HG02884 (cell line): ENCODE results near the gene TMEM222.
"Not testable (repeated sequence)": the region's sequence is repeated elsewhere in the genome, so short reads cannot be mapped to it uniquely, and the experiment has no call there.

ENCODE experiments used
- ATAC-seq: cut with Tn5 transposase; IDR thresholded peaks from one replicate; pipeline ENCODE4 v1.9.1; 2021; ENCODE audit warnings: mild to moderate bottlenecking, moderate library complexity; ENCODE audit not compliant: unreplicated experiment

TMEM222 gene, protein sequence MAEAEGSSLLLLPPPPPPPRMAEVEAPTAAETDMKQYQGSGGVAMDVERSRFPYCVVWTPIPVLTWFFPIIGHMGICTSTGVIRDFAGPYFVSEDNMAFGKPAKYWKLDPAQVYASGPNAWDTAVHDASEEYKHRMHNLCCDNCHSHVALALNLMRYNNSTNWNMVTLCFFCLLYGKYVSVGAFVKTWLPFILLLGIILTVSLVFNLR

DNA sequence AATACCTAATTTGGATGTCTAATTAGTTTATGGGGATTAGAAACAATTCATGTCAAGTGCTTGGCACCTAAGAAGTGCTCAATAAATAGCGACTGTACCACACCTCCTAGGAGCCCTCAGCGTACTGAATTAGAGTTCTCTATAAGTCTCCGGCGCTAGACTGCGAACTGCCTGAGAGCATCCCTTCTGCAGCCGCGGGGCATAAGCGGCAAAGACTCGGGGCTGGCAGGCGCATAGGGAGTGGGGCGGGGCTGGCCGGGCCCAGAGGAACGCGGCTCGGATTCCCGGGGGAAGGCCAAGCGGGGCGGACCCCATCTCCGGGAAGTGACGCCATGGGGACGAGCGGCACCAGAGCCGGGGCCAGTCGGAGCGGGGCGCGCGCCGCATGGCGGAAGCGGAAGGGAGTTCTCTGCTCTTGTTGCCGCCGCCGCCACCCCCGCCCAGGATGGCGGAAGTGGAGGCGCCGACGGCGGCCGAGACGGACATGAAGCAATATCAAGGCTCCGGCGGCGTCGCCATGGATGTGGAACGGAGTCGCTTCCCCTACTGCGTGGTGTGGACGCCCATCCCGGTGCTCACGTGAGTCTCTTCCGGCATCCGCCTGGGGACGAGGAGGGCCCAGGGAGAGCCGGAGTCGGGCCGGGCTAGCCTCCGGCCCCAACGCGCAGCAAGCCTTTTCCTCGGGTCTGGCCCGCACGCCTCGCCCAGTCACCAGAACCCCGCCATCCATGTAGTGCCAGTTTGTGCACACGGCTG is at the start of gene TMEM222:
Gene TMEM222, plus strand, starts transcription at position 351 of the 756 bp plus-strand sequence. Its CDS starts 35 bp downstream, at position 386.
- ATAC-seq, result peak; percentile 89

DNA sequence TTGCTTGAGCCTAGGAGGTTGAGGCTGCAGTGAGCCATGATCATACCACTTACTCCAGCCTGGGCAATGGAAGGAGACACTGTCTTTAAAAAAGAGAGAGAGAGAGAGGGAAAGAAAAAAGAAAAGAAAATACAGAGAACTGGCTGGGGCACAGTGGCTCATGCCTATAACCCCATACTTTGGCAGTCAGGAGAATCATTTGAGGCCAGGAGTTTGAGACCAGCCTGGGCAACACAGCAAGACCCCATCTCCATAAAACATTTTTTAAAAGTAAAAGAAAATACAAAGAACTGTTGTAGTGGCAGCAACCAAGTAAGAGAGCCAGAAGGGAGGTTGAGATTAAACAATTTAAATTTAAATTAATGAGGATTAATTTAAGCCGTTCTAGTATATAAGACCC is 47.8 kb upstream of the TMEM222 start:
- no peak for ATAC-seq

DNA sequence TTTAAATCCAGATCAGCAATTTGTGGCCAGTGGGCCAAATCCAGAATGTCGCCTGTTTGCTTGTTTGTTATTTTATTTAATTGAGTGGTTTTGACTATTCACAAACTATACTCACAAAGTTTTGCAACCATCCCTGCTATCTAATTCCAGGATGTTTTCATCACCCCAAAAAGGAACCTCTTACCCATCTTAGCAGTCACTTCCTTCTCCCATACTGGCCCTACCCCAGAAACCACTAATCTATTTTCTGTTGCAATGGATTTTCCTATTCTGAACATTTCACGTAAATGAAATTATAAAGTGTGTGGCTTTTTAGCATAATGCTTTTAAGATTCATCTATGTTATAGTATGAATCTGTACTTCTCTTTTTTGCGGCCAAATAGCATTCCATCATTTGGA is 46.3 kb upstream of the TMEM222 start:
- ATAC-seq, result no peak

DNA sequence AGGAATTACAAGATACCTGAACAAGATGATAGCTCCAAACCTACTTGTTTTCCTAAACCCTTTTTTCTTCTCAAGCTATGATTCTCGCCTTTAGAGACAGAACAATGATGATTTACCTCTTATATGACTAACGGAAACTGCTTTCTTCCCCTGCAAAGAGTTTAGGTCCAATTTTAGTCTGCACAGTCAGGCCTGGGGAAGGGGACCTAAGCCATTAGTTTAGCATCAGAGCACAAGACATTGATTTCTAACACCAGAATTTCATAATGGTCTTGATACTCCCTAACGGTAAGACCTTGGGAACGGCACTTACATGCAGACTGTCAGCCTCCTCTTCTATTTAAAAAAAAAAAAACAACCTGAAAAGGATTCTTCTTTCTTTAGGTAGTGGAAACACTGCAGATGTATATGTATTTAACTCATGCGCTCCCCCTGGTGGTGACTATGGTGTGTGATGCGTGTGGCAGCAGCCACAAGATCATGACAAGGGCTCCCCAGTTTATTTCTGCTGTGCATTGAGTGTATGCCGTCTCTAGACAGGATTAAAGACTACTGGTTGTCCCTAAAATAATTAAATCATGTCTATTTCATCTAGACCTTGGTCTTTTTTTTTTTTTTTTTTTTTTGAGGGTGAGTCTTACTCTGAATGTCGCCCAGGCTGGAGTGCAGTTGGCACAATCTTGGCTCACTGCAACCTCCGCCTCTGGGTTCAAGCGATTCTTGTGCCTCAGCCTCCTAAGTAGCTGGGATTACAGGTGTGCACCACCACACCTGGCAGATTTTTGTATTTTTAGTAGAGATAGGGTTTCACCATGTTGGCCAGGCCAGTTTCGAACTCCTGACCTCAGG is 37.3 kb upstream of the TMEM222 start:
- ATAC-seq, result no peak

DNA sequence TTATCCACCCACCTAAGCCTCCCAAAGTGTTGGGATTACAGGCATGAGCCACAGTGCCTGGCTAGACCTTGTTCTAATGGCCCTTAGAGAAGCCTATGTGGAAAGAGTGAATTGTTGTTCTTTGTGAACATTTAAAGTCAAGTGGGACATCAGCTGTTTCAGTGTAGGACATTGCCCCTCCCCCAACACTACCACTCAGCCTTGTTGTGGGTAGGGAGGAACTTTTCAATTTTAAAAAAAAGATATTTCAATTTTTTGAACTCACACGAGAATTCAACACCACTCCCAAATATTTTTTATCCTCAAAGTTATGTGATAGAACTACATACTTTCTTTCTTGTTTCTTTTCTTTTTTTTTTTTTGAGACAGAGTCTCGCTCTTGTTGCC is 36.7 kb upstream of the TMEM222 start:
- ATAC-seq, result no peak

DNA sequence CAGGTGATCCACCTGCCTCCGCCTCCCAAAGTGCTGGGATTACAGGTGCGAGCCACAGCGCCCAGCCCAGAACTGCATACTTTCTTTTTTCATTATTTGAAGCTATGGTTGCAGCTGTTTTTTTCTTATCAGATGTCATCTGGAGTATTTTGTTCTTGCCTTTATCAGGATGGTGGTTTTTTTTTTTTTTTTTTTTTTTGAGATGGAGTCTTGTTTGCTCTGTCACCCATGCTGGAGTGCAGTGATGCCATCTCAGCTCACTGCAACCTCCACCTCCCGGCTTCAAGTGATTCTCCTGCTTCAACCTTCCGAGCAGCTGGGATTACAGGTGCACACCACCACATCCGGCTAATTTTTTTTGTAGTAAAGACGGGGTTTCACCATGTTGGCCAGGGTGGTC is 36.1 kb upstream of the TMEM222 start:
- ATAC-seq, result not testable (repeated sequence)

DNA sequence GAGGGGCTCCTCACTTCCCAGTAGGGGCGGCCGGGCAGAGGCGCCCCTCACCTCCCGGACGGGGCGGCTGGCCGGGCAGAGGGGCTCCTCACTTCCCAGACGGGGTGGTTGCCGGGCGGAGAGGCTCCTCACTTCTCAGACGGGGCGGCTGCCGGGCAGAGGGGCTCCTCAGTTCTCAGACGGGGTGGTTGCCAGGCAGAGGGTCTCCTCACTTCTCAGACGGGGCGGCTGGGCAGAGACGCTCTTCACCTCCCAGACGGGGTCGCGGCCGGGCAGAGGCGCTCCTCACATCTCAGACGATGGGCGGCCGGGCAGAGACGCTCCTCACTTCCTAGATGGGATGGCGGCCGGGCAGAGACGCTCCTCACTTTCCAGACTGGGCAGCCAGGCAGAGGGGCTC is 32.8 kb upstream of the TMEM222 start:
- not testable (repeated sequence) for ATAC-seq

DNA sequence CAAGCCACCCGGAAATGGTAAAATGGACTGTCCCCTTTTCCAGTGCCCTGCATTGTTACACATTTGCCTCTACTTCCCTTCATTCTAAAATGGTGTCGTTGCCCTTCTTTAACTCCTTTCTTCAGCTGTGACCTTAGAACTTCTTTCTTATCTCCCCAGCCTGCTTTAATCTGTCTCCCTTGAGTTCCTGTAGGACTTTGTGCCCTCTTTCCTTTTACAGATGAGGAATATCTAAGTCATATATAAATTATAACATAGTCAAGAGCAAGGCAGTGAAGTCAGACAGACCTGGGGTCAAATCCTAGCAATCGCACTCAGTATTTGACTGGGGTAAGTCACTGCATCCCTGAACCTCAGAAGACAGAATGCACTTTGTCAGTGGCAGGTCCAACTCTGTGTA is 31.4 kb upstream of the TMEM222 start:
- ATAC-seq, result no peak

DNA sequence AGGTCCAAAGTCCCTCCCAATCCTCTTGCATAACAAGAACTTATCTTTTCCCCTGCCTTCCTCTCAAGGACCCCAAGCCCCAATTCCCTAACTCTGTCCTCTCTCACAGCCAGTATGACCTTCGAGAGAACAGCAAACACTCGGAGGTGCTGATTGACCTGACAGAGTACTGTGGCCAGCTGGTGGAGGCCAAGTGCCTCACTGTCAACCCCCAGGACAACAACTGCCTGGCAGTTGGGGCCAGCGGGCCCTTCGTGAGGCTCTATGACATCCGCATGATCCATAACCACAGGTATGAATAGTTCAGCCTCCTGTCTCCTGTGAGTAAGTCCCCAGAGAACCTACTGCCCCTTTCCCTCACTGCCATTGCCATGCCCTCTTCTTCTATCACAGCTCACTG is 29.9 kb upstream of the TMEM222 start:
- ATAC-seq, result no peak

DNA sequence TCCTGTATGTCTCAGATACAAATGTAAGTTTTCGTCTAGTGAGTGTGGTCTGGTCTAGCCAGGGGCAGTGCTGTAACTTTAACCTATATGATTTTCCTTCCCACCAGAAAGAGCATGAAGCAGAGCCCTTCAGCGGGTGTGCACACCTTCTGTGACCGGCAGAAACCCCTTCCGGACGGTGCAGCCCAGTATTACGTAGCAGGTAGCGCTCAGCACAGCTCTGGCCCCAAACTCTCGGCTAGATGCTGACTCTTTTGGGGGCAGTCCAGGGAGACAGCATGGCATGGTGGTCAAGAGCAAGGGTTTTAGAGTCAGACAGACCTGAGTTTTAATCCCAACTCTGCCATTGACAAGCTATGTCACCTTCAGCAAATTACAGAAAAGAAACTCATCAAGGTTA is 28.0 kb upstream of the TMEM222 start:
- no peak for ATAC-seq

DNA sequence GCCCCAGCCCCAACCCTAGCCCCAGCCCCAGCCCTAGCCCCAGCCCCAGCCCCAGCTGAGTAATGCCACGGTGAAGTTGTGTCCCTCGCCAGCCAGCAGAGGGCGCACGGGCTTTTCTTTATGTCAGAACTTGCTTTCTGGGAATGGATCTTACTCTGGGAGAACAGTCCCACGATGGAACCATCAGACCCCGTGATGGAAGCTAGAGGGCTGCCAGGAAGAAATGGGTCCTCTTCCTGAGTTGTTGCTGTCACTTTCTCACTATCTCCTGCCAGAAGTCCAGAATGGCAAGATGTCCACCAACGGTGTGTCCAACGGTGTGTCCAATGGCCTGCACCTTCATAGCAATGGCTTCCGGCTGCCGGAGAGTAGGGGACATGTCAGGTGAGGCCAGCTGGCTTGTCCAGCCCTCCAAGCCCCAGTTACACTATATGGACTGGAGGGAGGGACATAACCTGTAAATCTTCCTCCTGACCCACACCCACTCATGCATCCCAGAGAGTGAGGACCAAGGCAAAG is 25.1 kb upstream of the TMEM222 start:
- no peak for ATAC-seq

DNA sequence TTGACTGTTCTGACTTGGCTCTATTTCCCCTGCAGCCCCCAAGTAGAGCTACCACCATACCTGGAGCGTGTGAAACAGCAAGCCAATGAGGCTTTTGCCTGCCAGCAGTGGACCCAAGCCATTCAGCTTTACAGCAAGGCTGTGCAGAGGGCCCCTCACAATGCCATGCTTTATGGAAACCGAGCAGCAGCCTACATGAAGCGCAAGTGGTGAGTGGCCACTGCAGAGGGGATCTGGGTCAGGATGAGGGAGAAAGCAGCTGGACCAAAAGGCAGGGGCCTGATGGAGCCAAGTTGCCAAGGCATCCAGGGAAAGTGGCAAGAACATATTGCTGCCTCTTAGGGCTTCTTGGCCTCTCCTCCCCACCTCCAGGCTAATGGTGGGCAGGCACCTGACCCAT is 24.1 kb upstream of the TMEM222 start:
- ATAC-seq, result no peak

DNA sequence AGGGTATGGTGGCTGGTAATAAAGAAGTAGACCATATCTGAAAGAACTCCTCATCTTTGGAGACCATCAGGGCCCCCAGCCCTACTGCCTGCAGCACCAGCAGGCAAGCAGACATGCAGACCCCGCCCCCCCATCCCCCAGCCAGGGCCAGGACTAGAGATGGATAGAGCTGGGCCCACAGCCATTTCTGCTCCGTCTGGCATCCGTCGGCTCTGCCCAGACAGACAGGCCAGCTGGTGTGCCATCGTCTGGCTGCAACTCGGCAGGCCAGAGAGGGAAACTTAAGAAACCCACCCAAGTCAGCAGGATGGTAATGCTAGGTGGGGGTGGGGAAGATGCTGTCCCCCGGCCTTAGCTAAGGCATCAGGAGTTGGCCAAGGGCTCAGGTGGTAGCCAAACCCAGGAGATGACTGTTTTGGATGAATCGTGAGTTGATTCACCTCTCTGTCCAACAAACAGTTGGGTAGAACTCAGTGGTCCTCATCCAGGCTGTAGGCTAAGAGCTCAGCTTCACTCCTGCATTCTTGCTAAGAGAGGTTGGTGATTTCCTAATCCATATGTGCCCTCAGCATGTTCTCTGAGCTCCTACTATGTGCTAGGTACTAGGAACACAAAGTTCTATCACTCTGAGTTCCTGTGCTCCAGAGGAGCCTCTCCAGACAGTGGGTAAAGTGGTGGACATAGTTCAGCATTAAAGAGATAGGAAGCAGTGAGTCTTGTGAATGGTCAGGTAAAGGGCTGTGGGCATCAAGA is 23.2 kb upstream of the TMEM222 start:
- ATAC-seq, result no peak

DNA sequence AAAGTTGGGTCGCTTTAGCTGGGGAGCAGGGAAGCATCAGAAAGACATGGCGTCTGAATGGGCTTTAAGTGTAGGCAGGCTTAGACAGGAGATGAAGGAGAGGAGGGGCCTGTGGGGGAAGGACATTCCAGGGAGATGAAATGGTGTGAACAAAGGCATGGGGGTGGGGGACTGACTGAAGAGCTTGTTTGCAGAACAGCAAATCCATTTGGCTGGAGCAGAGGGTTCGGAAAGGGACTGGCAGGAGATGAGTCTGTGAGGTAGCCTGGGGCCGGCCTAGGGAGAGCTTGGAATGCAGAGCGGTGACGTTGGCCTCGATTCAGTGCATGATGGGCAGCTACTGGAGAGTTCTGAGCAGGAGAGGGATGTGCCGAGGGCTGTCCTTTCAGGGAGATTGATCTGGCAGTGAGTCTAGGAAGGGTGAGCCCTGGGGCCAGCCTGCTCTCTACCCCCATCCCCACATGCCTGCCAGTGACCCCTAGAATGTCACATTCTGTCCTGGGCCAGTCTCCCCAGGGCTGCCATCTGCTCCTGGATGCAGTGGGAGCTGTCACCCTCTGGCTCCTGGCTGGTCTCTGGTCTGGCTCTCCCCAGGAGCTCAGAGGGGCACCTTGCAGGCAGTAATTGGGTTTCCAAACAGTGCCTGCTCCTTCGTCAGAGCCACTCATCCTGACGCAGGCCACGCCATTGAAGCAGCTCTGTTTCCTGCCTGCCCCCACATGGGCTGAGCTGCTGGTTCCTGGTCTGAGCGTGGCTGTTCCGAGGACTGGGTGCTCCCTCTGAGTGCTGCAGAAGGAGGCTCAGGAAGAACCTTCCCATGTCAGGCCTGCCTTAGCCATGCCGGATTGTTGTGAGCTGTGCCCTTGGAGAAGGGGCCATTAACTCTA is 22.3 kb upstream of the TMEM222 start:
- ATAC-seq, result no peak

DNA sequence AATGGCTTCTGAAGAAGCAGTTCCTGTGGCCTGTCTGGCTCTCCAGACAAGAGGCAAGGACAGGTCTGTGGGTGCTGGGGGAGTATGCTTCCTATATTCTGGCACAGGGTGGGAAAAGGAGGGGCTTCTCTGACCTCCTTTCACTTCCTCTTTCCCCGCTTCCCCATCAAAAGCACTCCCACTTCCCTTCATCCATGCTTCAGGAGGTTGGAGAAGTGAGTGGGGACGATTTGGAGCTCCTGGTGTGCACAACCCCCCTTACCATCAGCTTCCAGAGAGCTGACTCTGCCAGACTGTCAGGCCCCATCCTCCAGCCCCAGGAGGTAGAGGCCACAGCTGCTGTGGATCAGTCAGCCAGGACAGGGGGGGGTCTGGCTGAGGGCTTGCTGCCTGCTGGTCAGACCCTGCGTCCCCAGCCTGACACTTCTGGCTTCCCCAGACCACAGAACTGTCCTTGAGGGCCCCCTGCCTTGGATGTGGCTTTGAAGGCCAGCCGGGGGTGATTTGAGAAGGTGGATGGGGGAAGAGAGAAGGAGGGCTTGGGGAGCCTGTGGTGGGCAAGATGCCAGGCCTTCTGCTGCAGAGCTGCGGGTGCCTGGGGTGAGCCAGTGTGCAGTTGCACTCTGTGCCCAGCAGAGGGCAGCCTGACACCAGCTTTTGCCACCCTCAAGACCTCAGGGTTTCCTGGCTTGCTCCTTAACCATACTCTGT is 21.5 kb upstream of the TMEM222 start:
- no peak for ATAC-seq

DNA sequence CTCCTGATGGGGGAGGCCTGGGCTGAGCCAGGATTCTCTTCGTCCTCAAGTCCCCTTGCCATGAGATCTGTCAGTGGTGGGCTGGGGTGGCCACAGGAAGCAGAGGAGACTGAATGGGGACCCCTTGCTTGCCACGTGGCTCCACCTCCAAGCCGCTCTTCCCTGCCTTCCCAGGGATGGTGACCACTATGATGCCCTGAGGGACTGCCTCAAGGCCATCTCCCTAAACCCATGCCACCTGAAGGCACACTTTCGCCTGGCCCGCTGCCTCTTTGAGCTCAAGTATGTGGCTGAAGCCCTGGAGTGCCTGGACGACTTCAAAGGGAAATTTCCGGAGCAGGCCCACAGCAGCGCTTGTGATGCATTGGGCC is 20.9 kb upstream of the TMEM222 start:
- ATAC-seq, result no peak

DNA sequence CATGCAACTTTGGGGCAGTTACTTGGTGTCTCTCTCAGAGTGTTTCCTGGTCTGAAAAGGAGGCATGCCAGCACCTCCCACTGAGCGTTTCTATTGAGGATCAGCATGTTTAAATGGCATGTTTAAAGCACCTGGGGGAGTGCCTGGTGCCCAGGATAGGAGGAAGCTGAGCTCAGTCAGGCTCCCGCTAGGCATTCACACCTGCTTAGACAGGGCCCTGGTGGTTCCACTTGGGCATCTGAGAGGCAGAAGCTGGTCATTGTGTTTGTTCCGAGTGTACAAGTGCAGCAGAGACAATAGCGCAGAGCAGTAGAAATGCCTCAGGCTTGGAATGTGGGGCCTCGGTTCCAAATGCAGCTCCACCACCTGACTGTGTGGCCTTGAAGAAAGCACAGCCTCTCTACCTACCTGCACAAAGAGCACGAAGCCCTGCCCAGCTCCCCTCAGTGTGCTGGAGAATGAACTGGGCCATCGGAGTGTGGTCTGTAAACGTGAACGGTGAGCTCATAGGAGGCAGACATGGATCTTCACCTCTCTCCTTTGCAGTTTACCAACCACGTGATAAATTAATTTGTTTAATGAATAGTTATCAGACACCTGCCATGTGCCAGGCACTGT is 20.3 kb upstream of the TMEM222 start:
- ATAC-seq, result no peak

DNA sequence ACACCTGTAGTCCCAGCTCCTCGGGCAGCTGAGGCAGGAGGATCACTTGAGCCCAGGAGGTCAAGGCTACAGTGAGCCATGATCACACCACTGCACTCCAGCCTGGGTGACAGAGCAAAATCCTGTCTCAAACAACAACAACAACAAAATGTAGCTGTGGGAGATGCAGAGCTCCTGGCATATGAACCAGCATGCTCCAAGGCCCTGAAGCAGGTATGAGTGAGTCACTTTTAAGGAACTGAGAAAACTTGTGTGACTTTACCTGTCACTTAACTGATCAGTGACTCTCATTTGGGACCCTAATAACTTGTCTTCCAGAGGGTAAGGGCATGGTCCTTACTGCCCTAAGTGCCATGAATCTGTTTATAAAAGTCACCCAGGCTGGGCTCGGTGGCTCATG is 19.4 kb upstream of the TMEM222 start:
- no peak for ATAC-seq

DNA sequence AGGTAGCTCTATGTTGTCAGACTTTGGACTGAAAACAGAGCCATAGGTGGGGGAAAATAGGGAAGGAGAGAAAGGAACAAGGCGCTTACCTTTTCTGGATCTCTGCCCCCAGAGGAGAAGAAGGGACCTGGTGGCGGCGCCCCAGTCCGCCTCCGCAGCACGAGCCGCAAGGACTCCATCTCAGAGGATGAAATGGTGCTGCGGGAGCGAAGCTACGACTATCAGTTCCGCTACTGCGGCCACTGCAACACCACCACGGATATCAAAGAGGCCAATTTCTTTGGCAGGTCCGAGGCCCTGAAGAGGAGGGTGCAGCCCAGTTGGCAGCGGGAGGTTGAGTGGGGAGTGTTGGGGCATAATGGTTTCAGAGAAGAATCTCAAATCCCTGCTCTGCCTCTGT is 18.5 kb upstream of the TMEM222 start:
- no peak for ATAC-seq
